Measurements from ENCODE around the gene HIVEP3. TPM values are rescaled to one million over a fixed set of nuclear protein-coding genes. Genes with fewer than 3 reads are reported as not detected.

HIVEP3 gene
- total RNA-seq, 1 donor from 2014 or later, result 0.37 TPM

DNA sequence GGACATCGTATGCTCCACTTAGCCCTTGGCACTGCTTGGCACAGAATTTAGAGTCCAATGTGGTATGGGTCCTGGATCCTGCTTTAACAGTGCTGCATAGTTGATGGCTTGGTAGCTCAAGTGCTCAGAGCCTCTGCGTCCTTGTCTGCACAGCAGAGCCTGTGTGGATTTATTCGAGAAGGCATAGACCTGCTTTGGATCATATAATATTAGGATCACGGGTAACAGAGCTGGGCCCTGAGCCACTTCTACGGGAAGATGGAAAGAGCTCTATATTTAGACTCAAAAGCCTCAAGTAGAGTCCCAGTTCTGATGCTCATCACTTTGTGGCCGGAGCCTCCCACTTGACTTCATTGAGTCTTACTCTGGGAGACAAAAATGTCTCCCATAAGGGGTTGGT lies 269.9 kb downstream of the HIVEP3 start:
- Mint-ChIP-seq H3K4me3 (no peak overlapping the region), H3K9me3 (no peaks in the 10 kb centered on the region), H3K4me1 (peaks cover 8% of the 10 kb centered on the region), H3K36me3 (no peaks in the 10 kb centered on the region), H3K27me3 (ENCODE audit: insufficient read depth, low read depth) (peaks cover 7% of the 10 kb centered on the region), H3K27ac (no peak overlapping the region)
- DNase-seq (ENCODE audit: low spot score), result no peak
- H3K4me3 ChIP-seq, result no peak overlapping the region
- H3K79me2 ChIP-seq (ENCODE audit: low read depth), result no peaks in the 10 kb centered on the region
- H3K9ac ChIP-seq, result no peak overlapping the region
- no peaks in the 10 kb centered on the region for H3K36me3 ChIP-seq
- no peaks in the 10 kb centered on the region for H3K27me3 ChIP-seq
- H3K4me1 ChIP-seq, result peaks cover 4% of the 10 kb centered on the region
- H3K4me2 ChIP-seq, result no peak overlapping the region
- H4K20me1 ChIP-seq (ENCODE audit: low read depth), result no peaks in the 10 kb centered on the region
- no peak overlapping the region for H2AFZ ChIP-seq (replicated peaks)
- no peak overlapping the region for H3K27ac ChIP-seq
- no peaks in the 10 kb centered on the region for H3K9me3 ChIP-seq (ENCODE audit: low read depth)
- TF ChIP-seq EZH2 (IDR thresholded peaks at IDR 0.05), result no peak
- TF ChIP-seq EZH2phosphoT487 (IDR thresholded peaks at IDR 0.05), result no peak
- TF ChIP-seq, protein P1, sequence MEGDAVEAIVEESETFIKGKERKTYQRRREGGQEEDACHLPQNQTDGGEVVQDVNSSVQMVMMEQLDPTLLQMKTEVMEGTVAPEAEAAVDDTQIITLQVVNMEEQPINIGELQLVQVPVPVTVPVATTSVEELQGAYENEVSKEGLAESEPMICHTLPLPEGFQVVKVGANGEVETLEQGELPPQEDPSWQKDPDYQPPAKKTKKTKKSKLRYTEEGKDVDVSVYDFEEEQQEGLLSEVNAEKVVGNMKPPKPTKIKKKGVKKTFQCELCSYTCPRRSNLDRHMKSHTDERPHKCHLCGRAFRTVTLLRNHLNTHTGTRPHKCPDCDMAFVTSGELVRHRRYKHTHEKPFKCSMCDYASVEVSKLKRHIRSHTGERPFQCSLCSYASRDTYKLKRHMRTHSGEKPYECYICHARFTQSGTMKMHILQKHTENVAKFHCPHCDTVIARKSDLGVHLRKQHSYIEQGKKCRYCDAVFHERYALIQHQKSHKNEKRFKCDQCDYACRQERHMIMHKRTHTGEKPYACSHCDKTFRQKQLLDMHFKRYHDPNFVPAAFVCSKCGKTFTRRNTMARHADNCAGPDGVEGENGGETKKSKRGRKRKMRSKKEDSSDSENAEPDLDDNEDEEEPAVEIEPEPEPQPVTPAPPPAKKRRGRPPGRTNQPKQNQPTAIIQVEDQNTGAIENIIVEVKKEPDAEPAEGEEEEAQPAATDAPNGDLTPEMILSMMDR (IDR thresholded peaks at IDR 0.05), result no peak
- no peaks in the 10 kb centered on the region for H3F3A ChIP-seq (ENCODE audit: low read depth)

DNA sequence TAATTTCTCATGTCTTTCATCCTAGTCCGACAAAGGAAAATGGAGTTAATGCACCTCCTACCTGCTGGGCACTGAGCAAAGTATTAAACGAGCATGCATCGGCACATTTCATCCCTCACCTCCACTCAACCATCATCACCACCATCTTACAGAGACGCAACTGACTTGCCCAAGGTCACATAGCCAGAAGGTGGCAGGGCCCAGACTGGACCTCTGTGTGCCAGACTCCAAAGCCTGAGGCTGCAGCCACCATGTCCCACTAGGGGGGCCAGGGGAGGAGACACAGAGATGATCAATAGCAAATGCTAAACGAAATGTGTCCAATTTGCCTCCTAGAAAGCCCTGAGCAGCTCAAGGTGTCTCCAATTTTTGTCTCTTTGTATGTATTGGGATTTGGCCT lies 270.5 kb downstream of the HIVEP3 start:
- Histone ChIP-seq H3K27ac (no peak overlapping the region), H3F3A (ENCODE audit: low read depth) (no peaks in the 10 kb centered on the region), H3K9me3 (ENCODE audit: low read depth) (no peaks in the 10 kb centered on the region), H3K4me2 (no peak overlapping the region), H3K4me1 (peaks cover 4% of the 10 kb centered on the region), H3K27me3 (no peaks in the 10 kb centered on the region), H3K79me2 (ENCODE audit: low read depth) (no peaks in the 10 kb centered on the region), H3K36me3 (no peaks in the 10 kb centered on the region), H4K20me1 (ENCODE audit: low read depth) (no peaks in the 10 kb centered on the region), H3K4me3 (no peak overlapping the region), H2AFZ (replicated peaks) (no peak overlapping the region), H3K9ac (no peak overlapping the region)
- no peak for DNase-seq (ENCODE audit: low spot score)
- Mint-ChIP-seq H3K27me3 (ENCODE audit: insufficient read depth, low read depth) (peaks cover 7% of the 10 kb centered on the region), H3K4me3 (no peak overlapping the region), H3K4me1 (peaks cover 8% of the 10 kb centered on the region), H3K9me3 (no peaks in the 10 kb centered on the region), H3K27ac (no peak overlapping the region), H3K36me3 (no peaks in the 10 kb centered on the region)
- TF ChIP-seq, protein P1 (IDR thresholded peaks at IDR 0.05), result no peak
- TF ChIP-seq EZH2 (IDR thresholded peaks at IDR 0.05), result no peak

DNA sequence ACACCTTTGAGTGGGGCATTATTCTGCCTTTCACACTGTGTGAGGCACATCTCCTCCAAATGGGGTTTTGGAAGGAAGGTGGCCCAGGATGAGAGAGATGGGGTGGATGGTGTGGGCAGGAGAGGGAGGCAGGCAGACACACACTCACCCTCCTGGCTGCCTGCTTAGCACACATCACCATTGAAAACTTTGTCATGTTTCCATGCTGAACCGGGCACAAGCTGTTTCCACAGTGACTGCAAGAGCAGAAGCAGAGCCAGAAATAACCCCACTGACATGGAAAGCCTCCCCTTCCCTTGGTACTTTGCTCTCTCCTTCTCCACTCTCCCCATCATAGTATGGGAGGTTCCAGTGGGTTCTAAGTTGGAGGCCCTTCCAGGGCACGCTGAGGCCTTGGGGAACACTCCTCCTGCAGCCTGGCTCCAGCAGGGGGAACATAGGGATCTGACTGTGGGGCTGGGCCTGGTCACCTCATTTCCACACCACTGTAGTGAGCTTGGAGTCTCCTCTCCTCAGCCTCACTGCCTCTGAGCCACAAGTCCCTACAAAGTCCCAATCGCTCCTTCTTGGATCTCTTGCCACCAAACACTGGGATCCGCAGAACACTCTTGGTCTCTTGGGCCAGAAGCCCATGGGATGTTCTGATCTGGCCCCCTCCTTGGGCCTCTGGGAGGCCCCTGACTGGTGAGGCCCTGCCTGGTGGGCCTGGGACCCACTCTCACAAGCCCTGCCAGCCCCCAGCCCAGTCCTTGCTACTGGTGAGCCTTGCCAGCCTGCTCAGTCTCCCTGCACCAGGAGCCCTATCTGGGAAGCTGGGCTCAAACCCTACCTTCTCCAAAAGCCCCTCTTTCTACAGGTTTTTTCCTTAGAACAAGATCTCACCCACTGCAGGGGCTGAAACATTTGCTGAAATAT lies 271.2 kb downstream of the HIVEP3 start:
- Mint-ChIP-seq H3K4me1 (peaks cover 8% of the 10 kb centered on the region), H3K27me3 (ENCODE audit: insufficient read depth, low read depth) (peaks cover 7% of the 10 kb centered on the region), H3K4me3 (no peak overlapping the region), H3K9me3 (no peaks in the 10 kb centered on the region), H3K27ac (no peak overlapping the region), H3K36me3 (no peaks in the 10 kb centered on the region)
- Histone ChIP-seq H4K20me1 (ENCODE audit: low read depth) (no peaks in the 10 kb centered on the region), H3K9ac (no peak overlapping the region), H3K4me2 (no peak overlapping the region), H3K27me3 (no peaks in the 10 kb centered on the region), H3K79me2 (ENCODE audit: low read depth) (no peaks in the 10 kb centered on the region), H3K27ac (no peak overlapping the region), H3K4me1 (peaks cover 4% of the 10 kb centered on the region), H3K4me3 (no peak overlapping the region), H3K9me3 (ENCODE audit: low read depth) (no peaks in the 10 kb centered on the region), H3K36me3 (no peaks in the 10 kb centered on the region), H3F3A (ENCODE audit: low read depth) (no peaks in the 10 kb centered on the region), H2AFZ (replicated peaks) (no peak overlapping the region)
- no peak for DNase-seq (ENCODE audit: low spot score)
- TF ChIP-seq, protein P1 (IDR thresholded peaks at IDR 0.05), result no peak
- TF ChIP-seq EZH2phosphoT487 (IDR thresholded peaks at IDR 0.05) (no peak), EZH2 (IDR thresholded peaks at IDR 0.05) (no peak)
